Transverse colon (tissue), 4 donors: ENCODE data around the gene RNF212. TPM values are rescaled to one million over a fixed set of nuclear protein-coding genes. Genes with fewer than 3 reads are reported as not detected.
A peak's percentile ranks its signal among the peaks of the same experiment; 100 is the strongest.

Source experiments
- DNase-seq: peaks from one replicate; pipeline ENCODE4 v3.0.0-alpha.2; 2019
- H3K27ac ChIP-seq, 4 donors: fragments of 200-600 bp; sonication (generic); 2 replicates each; pipeline ENCODE4 v1.5.1; 2016 to 2018; ENCODE audit warnings: inconsistent platforms in 4 of 4
- H3K27me3 ChIP-seq: fragments of 200-600 bp; sonication (generic); 2 replicates; pipeline ENCODE4 v1.5.1; 2017; ENCODE audit warnings: inconsistent platforms
- H3K36me3 ChIP-seq, 4 donors: fragments of 200-600 bp; sonication (generic); 2 replicates each; pipeline ENCODE4 v1.5.1; 2017 to 2019; ENCODE audit warnings: inconsistent platforms in 4 of 4
- H3K4me1 ChIP-seq, 4 donors: fragments of 200-600 bp; sonication (generic); 2 replicates each; pipeline ENCODE4 v1.5.1; 2017 to 2020; ENCODE audit warnings: inconsistent platforms in 4 of 4
- H3K4me3 ChIP-seq, 4 donors: fragments of 200-600 bp; sonication (generic); 1 replicate in 1 of 4; 2 replicates in 3 of 4; pipeline versions ENCODE4 v1.5.1 to v1.6.1; 2017 to 2019; ENCODE audit warnings: inconsistent platforms in 4 of 4
- H3K9me3 ChIP-seq, 2 donors: fragments of 200-600 bp; sonication (generic); 2 replicates each; pipeline ENCODE4 v1.5.1; 2017 to 2019; ENCODE audit warnings: inconsistent platforms in 2 of 2
- EP300 ChIP-seq: sonication (generic); formaldehyde crosslinking; IDR thresholded peaks from one replicate; pipeline ENCODE4 v1.6.1; 2017; ENCODE audit warnings: antibody characterized with exemption, low read depth
- POLR2A ChIP-seq: fragments of 450-650 bp; IDR thresholded peaks from one replicate; pipeline ENCODE4 v1.6.1; 2016; ENCODE audit warnings: antibody characterized with exemption, mild to moderate bottlenecking, moderate library complexity
- POLR2AphosphoS5 ChIP-seq, 3 donors: sonication (generic); formaldehyde crosslinking; IDR thresholded peaks; one replicate each; pipeline ENCODE4 v1.6.1; 2016; ENCODE audit warnings: antibody characterized with exemption in 3 of 3
- WGBS, 2 donors: methylation state at CpG; one replicate each; pipeline ENCODE4 v1.1.5; 2018; ENCODE audit warnings: low coverage in 1 of 2; 5-methylcytosine and 5-hydroxymethylcytosine counted together
- in situ Hi-C, 4 donors: fragments of 200-750 bp; cut with MboI; loops; one replicate each; pipeline versions ENCODE4 v1.15.0 to v1.15.1; 2017; ENCODE audit warnings: low sequenced_read_pairs in 3 of 4, low pct_ligation_motif_present in 1 of 4, low pct_unique_long_range_greater_than_20kb in 1 of 4
- intact Hi-C: fragments of 100-400 bp; cut with DNase I; formaldehyde crosslinking; loops from one replicate; pipeline ENCODE4 v1.15.1; 2023; ENCODE audit warnings: low total_unique reads
- small RNA-seq, 4 donors: library from RNA; depleted of rRNA; stranded (forward); fragments of <200 nt; gene quantifications; one replicate each; pipeline ENCODE3, GENCODE V24; 2016
- total RNA-seq, 4 donors: library from RNA; depleted of rRNA; stranded (reverse); fragments of >200 nt; gene quantifications; one replicate each; pipeline ENCODE4 v1.1.0, GENCODE V29; 2016
- TF ChIP-seq, protein P1 (sequence below), 5 experiments: fragments of 200-600 bp in 3 of 5; fragments of 450-650 bp in 2 of 5; sonication (generic) in 3 of 5; IDR thresholded peaks; 1 replicate in 2 of 5; 2 replicates in 3 of 5; pipeline ENCODE4 v1.5.1; 2016 to 2017; ENCODE audit warnings: antibody characterized with exemption in 5 of 5, inconsistent platforms in 3 of 5, mild to moderate bottlenecking in 2 of 5, moderate library complexity in 1 of 5

The RNF212 gene
- total RNA-seq, 4 donors from 2014 or later: 2.5 to 9.1 TPM; not detected in 2

DNA sequence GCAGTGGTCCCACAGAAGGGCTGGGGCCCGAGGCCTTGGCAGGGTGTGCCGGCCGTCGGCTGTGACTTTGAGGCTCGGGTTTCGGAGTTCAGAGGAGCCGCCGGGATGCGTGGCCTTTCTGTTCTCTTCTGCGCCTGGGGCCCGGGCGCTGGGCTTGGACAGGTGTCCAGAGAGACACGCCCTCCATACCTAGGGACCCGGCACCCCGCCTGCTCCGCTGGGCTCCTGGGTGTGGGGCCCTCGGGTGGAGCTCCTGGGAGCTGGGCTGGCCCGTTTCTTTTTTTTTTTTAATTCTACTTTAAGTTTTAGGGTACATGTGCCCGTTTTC lies 90.7 kb downstream of the RNF212 start:
- Histone ChIP-seq H3K4me1 (peaks cover 4 to 15% (median 10%) of the 10 kb centered on the region in 4 donors), H3K27me3 (peaks cover 1% of the 10 kb centered on the region), H3K9me3 (no peaks in the 10 kb centered on the region), H3K4me3 (no peak overlapping the region), H3K36me3 (no peaks in the 10 kb centered on the region), H3K27ac (peak overlapping the region in 1 of 4 donors; percentile 38)
- intact Hi-C loops: no loop called here
- TF ChIP-seq EP300 (no peak), POLR2A (no peak), POLR2AphosphoS5 (IDR thresholded peaks at IDR 0.05) (no peak)
- TF ChIP-seq, protein P1, sequence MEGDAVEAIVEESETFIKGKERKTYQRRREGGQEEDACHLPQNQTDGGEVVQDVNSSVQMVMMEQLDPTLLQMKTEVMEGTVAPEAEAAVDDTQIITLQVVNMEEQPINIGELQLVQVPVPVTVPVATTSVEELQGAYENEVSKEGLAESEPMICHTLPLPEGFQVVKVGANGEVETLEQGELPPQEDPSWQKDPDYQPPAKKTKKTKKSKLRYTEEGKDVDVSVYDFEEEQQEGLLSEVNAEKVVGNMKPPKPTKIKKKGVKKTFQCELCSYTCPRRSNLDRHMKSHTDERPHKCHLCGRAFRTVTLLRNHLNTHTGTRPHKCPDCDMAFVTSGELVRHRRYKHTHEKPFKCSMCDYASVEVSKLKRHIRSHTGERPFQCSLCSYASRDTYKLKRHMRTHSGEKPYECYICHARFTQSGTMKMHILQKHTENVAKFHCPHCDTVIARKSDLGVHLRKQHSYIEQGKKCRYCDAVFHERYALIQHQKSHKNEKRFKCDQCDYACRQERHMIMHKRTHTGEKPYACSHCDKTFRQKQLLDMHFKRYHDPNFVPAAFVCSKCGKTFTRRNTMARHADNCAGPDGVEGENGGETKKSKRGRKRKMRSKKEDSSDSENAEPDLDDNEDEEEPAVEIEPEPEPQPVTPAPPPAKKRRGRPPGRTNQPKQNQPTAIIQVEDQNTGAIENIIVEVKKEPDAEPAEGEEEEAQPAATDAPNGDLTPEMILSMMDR (IDR thresholded peaks at IDR 0.05): no peak
- in situ Hi-C loops: no loop called here
- peak; percentile 38 for DNase-seq
- WGBS, 2 donors: 67% methylated on average over 12 of the region's 19 CpGs; no CpG with 5 or more reads in 1 of the 2 donors

DNA sequence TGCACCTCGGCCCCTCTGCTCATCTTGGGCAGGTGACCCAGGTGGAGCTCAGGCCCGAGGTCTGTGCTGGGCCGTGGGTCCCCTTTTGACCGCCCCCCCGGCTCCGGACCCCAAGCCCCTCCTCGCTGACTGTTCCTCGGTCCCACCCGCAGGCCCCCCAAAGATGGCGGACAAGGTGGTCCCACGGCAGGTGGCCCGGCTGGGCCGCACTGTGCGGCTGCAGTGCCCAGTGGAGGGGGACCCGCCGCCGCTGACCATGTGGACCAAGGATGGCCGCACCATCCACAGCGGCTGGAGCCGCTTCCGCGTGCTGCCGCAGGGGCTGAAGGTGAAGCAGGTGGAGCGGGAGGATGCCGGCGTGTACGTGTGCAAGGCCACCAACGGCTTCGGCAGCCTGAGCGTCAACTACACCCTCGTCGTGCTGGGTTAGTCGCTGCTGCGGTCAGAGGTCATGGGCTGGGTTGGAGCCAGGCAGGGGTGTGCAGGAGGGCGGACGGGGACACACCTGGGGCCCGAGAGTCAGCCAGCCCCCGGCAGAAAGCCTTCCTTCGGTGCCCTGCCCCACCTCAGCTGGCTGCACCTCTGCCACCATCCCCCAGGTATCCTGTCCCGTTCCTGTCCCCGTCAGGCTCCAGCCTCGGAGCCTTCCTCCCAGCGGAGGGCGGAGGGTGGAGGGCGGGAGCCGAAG lies 91.2 kb downstream of the RNF212 start:
- Histone ChIP-seq H3K4me1 (peaks cover 4 to 15% (median 10%) of the 10 kb centered on the region in 4 donors), H3K9me3 (no peaks in the 10 kb centered on the region), H3K4me3 (no peak overlapping the region), H3K27ac (peak overlapping the region in 1 of 4 donors; percentile 38), H3K36me3 (no peaks in the 10 kb centered on the region), H3K27me3 (no peaks in the 10 kb centered on the region)
- no peak for DNase-seq
- TF ChIP-seq, protein P1 (IDR thresholded peaks at IDR 0.05): no peak
- no peak for TF ChIP-seq EP300
- no peak for TF ChIP-seq POLR2AphosphoS5 (IDR thresholded peaks at IDR 0.05)
- no peak for TF ChIP-seq POLR2A
- intact Hi-C loops: no loop called here
- WGBS, 2 donors: 61% methylated on average over 8 of the region's 46 CpGs; no CpG with 5 or more reads in 1 of the 2 donors
- in situ Hi-C loops: no loop called here

Small RNA genes lying within 50 kb of the gene (small RNA-seq; reads per million reads assigned to genes)
- gene RF00554: 0 reads per million in 4 donors

Other genes starting within 250 kb of the RNF212 start
- gene GAK, start 181.2 kb downstream of the RNF212 start, total RNA-seq: 100 to 1,000 TPM; 230 to 882 (median 305) TPM
- 100 to 1,000 TPM in 1 of 4 donors, 10 to 100 TPM in 3; 44.0 to 116 (median 50.5) TPM for gene TMEM175, start 181.1 kb downstream of the RNF212 start, total RNA-seq
- 100 to 1,000 TPM in 2 of 4 donors, 10 to 100 TPM in 2; 51.8 to 147 (median 86.0) TPM for gene DGKQ, start 140.0 kb downstream of the RNF212 start, total RNA-seq
- gene IDUA, start 126.5 kb downstream of the RNF212 start, total RNA-seq: 10 to 100 TPM; 25.9 to 78.6 (median 40.4) TPM
- gene SLC26A1, start 120.2 kb downstream of the RNF212 start, total RNA-seq: 1 to 10 TPM; 1.7 to 4.1 (median 2.8) TPM
- gene FGFRL1, start 101.9 kb downstream of the RNF212 start, total RNA-seq: 10 to 100 TPM; 11.7 to 15.9 (median 14.2) TPM
- 100 to 1,000 TPM in 1 of 4 donors, 10 to 100 TPM in 3; 45.4 to 127 (median 53.1) TPM for gene SPON2, start 59.0 kb upstream of the RNF212 start, total RNA-seq
- 100 to 1,000 TPM; 183 to 457 (median 243) TPM for gene CTBP1, start 135.6 kb upstream of the RNF212 start, total RNA-seq
- 100 to 1,000 TPM; 114 to 211 (median 168) TPM for gene MAEA, start 176.3 kb upstream of the RNF212 start, total RNA-seq
- gene UVSSA, start 233.6 kb upstream of the RNF212 start, total RNA-seq: 100 to 1,000 TPM in 1 of 4 donors, 10 to 100 TPM in 3; 13.5 to 114 (median 34.2) TPM